HCT116 (cell line): ENCODE data around the gene CRTC1. TPM values are rescaled to one million over a fixed set of nuclear protein-coding genes. Genes with fewer than 3 reads are reported as not detected.

Experiments
- ATAC-seq: fragments of 200-7000 bp; cut with Tn5 transposase; 2 replicates; pipeline ENCODE4 v1.9.1; 2020; ENCODE audit warnings: mild to moderate bottlenecking, moderate library complexity
- BruUV-seq: library from RNA; stranded (reverse); fragments of 400-500 nt; replicated peaks from 2 replicates; lab custom pipeline; 2021; lab: Mats Ljungman, UMichigan
- CTCF ChIA-PET: fragments of 300-600 bp; sonication (Branson Sonifier 250); formaldehyde crosslinking; loops from one replicate; lab custom pipeline; 2021; ENCODE audit warnings: antibody characterized with exemption; lab: Charles Lee
- POLR2A ChIA-PET: fragments of 300-600, 350-600 bp; sonication (Branson Sonifier 250); formaldehyde crosslinking; loops from one replicate; lab custom pipeline; 2021; ENCODE audit warnings: antibody characterized with exemption; lab: Charles Lee
- RAD21 ChIA-PET, 2 experiments: fragments of 300-600 bp; sonication (Branson Sonifier 250); formaldehyde crosslinking; loops; one replicate each; lab custom pipeline; 2023; ENCODE audit warnings: low total read pairs in 2 of 2; ENCODE audit not compliant: uncharacterized antibody in 2 of 2, unreplicated experiment in 2 of 2, low non-redundant PET in 1 of 2; lab: Charles Lee
- DNase-seq: peaks from one replicate; pipeline ENCODE4 v3.0.0-alpha.2; 2010; ENCODE audit warnings: low read depth, low spot score
- H2AFZ ChIP-seq: fragments of 200-600 bp; shearing (Covaris generic), sonication (generic); 2 replicates; pipeline ENCODE4 v1.6.1; 2017; ENCODE audit warnings: low read depth, mixed run types, mixed read lengths, antibody characterized with exemption, low read length; ENCODE audit not compliant: poor library complexity, severe bottlenecking
- H3K27ac ChIP-seq: 2 replicates; pipeline ENCODE4 v1.5.1; 2012; ENCODE audit warnings: low read depth, low read length
- H3K27me3 ChIP-seq: fragments of 200-600 bp; sonication (generic); 2 replicates; pipeline ENCODE4 v1.6.1; 2016; ENCODE audit warnings: mixed run types, low read length, mixed read lengths; ENCODE audit not compliant: insufficient read depth
- H3K36me3 ChIP-seq, 2 experiments: fragments of 200-500 bp in 1 of 2; fragments of 200-600 bp in 1 of 2; sonication (Bioruptor generic) in 1 of 2; sonication (generic) in 1 of 2; 2 replicates each; pipeline versions ENCODE4 v1.5.1 to v1.6.1; 2014 to 2016; ENCODE audit warnings: low read length in 2 of 2, inconsistent platforms in 1 of 2, mixed read lengths in 1 of 2, mixed run types in 1 of 2; ENCODE audit not compliant: insufficient read depth in 2 of 2, control insufficient read depth in 1 of 2
- H3K4me1 ChIP-seq, 2 experiments: fragments of 200-600 bp in 1 of 2; sonication (generic) in 1 of 2; 2 replicates each; pipeline versions ENCODE4 v1.5.1 to v1.6.1; 2012 to 2017; ENCODE audit warnings: low read length in 2 of 2, inconsistent platforms in 1 of 2, mild to moderate bottlenecking in 1 of 2, mixed read lengths in 1 of 2, mixed run types in 1 of 2, moderate library complexity in 1 of 2; ENCODE audit not compliant: insufficient read depth in 2 of 2, control insufficient read depth in 1 of 2
- H3K4me2 ChIP-seq: fragments of 200-600 bp; sonication (generic); 2 replicates; pipeline ENCODE4 v1.6.1; 2017; ENCODE audit warnings: mixed run types, low read length, mixed read lengths
- H3K4me3 ChIP-seq, 2 experiments: fragments of 200-600 bp in 1 of 2; sonication (generic) in 1 of 2; replicated peaks in 1 of 2; 2 replicates each; pipeline ENCODE4 v1.5.1; 2011 to 2016; ENCODE audit warnings: low read length in 2 of 2, control low read depth in 1 of 2, low read depth in 1 of 2, mild to moderate bottlenecking in 1 of 2, mixed read lengths in 1 of 2, mixed run types in 1 of 2
- H3K79me2 ChIP-seq: fragments of 200-600 bp; sonication (generic); 2 replicates; pipeline ENCODE4 v1.6.1; 2017; ENCODE audit warnings: mild to moderate bottlenecking, mixed run types, low read length, moderate library complexity, mixed read lengths; ENCODE audit not compliant: insufficient read depth
- H3K9ac ChIP-seq: fragments of 200-600 bp; sonication (generic); 2 replicates; pipeline ENCODE4 v1.6.1; 2016; ENCODE audit warnings: low read length, mixed read lengths
- H3K9me2 ChIP-seq: fragments of 200-600 bp; sonication (generic), shearing (Covaris generic); 2 replicates; pipeline ENCODE4 v1.6.1; 2017; ENCODE audit warnings: mixed run types, mild to moderate bottlenecking, moderate library complexity; ENCODE audit not compliant: insufficient read depth
- H3K9me3 ChIP-seq, 2 experiments: fragments of 200-500 bp in 1 of 2; fragments of 200-600 bp in 1 of 2; sonication (Bioruptor generic) in 1 of 2; sonication (generic) in 1 of 2; 2 replicates each; pipeline ENCODE4 v1.6.1; 2014 to 2017; ENCODE audit warnings: low read length in 2 of 2, mixed read lengths in 2 of 2, inconsistent platforms in 1 of 2, low read depth in 1 of 2, mild to moderate bottlenecking in 1 of 2, mixed run types in 1 of 2, moderate library complexity in 1 of 2; ENCODE audit not compliant: control insufficient read depth in 1 of 2, insufficient read depth in 1 of 2
- H4K20me1 ChIP-seq: fragments of 200-600 bp; sonication (generic), shearing (Covaris generic); 2 replicates; pipeline ENCODE4 v1.6.1; 2017; ENCODE audit warnings: mixed run types, mild to moderate bottlenecking, moderate library complexity; ENCODE audit not compliant: insufficient read depth
- ATF3 ChIP-seq: IDR thresholded peaks from 2 replicates; pipeline ENCODE4 v1.6.1; 2012
- CBX3 ChIP-seq: IDR thresholded peaks from 2 replicates; pipeline ENCODE4 v1.6.1; 2012; ENCODE audit warnings: low read depth
- CTCF ChIP-seq, 3 experiments: fragments of 200-600 bp in 1 of 3; sonication (generic) in 1 of 3; IDR thresholded peaks in 2 of 3; conservative IDR thresholded peaks in 1 of 3; 2 replicates each; pipeline ENCODE4 v1.5.1; 2012 to 2017; ENCODE audit warnings: low read depth in 2 of 3, low read length in 2 of 3, antibody characterized with exemption in 1 of 3, borderline replicate concordance in 1 of 3, control low read depth in 1 of 3, mild to moderate bottlenecking in 1 of 3, mixed read lengths in 1 of 3, mixed run types in 1 of 3, moderate library complexity in 1 of 3; ENCODE audit not compliant: insufficient read depth in 1 of 3
- EZH2 ChIP-seq: fragments of 200-600 bp; sonication (generic); IDR thresholded peaks from 2 replicates; pipeline ENCODE4 v1.6.1; 2017; ENCODE audit warnings: antibody characterized with exemption, mixed run types
- EZH2phosphoT487 ChIP-seq: fragments of 200-600 bp; IDR thresholded peaks from 2 replicates; pipeline ENCODE4 v1.6.1; 2018; ENCODE audit warnings: antibody characterized with exemption, borderline replicate concordance
- JUND ChIP-seq: IDR thresholded peaks from 2 replicates; pipeline ENCODE4 v1.6.1; 2012
- MAX ChIP-seq: IDR thresholded peaks from 2 replicates; pipeline ENCODE4 v1.6.1; 2012
- POLR2A ChIP-seq: IDR thresholded peaks from 2 replicates; pipeline ENCODE4 v1.7.0; 2011; ENCODE audit warnings: borderline replicate concordance; ENCODE audit not compliant: insufficient read depth, insufficient read length; ENCODE audit errors: extremely low read depth
- REST ChIP-seq: IDR thresholded peaks from 2 replicates; pipeline ENCODE4 v1.6.1; 2012; ENCODE audit warnings: low read depth
- SIN3A ChIP-seq: IDR thresholded peaks from 2 replicates; pipeline ENCODE4 v1.6.1; 2012; ENCODE audit warnings: low read depth
- SP1 ChIP-seq: IDR thresholded peaks from 2 replicates; pipeline ENCODE4 v1.6.1; 2012; ENCODE audit warnings: low read depth
- YY1 ChIP-seq: IDR thresholded peaks from 2 replicates; pipeline ENCODE4 v1.6.1; 2011; ENCODE audit warnings: low read length, low read depth, moderate library complexity, mild to moderate bottlenecking; ENCODE audit not compliant: insufficient replicate concordance; ENCODE audit errors: extremely low read depth
- ZFX ChIP-seq: fragments of 450-650 bp; IDR thresholded peaks from 2 replicates; pipeline ENCODE4 v1.6.1; 2017
- intact Hi-C: fragments of 100-400 bp; cut with micrococcal nuclease; formaldehyde crosslinking; loops from 2 replicates; pipeline ENCODE4 v1.10.0; 2022
- total RNA-seq: library from RNA; stranded (reverse); gene quantifications from one replicate; pipeline ENCODE4 v1.2.1, GENCODE V29; 2021; ENCODE audit not compliant: unreplicated experiment

Gene CRTC1
- total RNA-seq, 1 experiment from 2014 or later, result 14.9 TPM

GRCh38 chr19:18789422-18789869 is 106.0 kb downstream of the CRTC1 start (continued):
- no peak for TF ChIP-seq REST
- TF ChIP-seq SIN3A, result no peak
- TF ChIP-seq, all 23 proteins: peak for 0

GRCh38 chr19:18789883-18790565 is 106.5 kb downstream of the CRTC1 start:
- H3K27ac ChIP-seq, result no peak overlapping the region
- H3K4me1 ChIP-seq, result peaks cover 4 to 6% of the 10 kb centered on the region in 2 experiments; a peak in 3 of 4 replicates
- POLR2A ChIA-PET, result no interaction called here
- H3K27me3 ChIP-seq, result no peaks in the 10 kb centered on the region
- no peak for TF ChIP-seq EZH2phosphoT487
- TF ChIP-seq JUND, result no peak
- no peak for TF ChIP-seq ATF3
- no peak for TF ChIP-seq CBX3
- TF ChIP-seq POLR2A, result no peak
- TF ChIP-seq SP1, result no peak
- TF ChIP-seq ZFX, result no peak
- no peak for TF ChIP-seq MAX
- no peak for TF ChIP-seq CTCF (IDR thresholded peaks at IDR 0.05 in 2 of 3, conservative IDR thresholded peaks at IDR 0.05 in 1 of 3; ENCODE audit: borderline replicate concordance in 1 of 3, insufficient read depth in 1 of 3, low read depth in 2 of 3, low read length in 2 of 3)
- TF ChIP-seq YY1, result no peak
- TF ChIP-seq EZH2, result no peak
- TF ChIP-seq, all 23 proteins: peak for 0
- H3K9me2 ChIP-seq, result no peaks in the 10 kb centered on the region
- BruUV-seq, result no TSS peak
- H3K36me3 ChIP-seq, result no peaks in the 10 kb centered on the region
- H3K4me2 ChIP-seq, result no peak overlapping the region
- no peak overlapping the region for H2AFZ ChIP-seq
- no peak for ATAC-seq
- H3K79me2 ChIP-seq, result no peaks in the 10 kb centered on the region
- H3K9ac ChIP-seq, result no peak overlapping the region
- no peak overlapping the region for H3K4me3 ChIP-seq
- RAD21 ChIA-PET, result no interaction called here
- no peaks in the 10 kb centered on the region for H4K20me1 ChIP-seq
- no peak for DNase-seq
- H3K9me3 ChIP-seq, result no peaks in the 10 kb centered on the region
- CTCF ChIA-PET, result no interaction called here
- intact Hi-C loops, result no loop called here
